BLaER1 (cell line): ENCODE results near the gene SCAPER.

Source experiments
- H3K27ac ChIP-seq: shearing (Covaris generic); formaldehyde crosslinking; 2 replicates; pipeline ENCODE4 v1.8.1; 2022
- H3K27me3 ChIP-seq: shearing (Covaris generic); formaldehyde crosslinking; 2 replicates; pipeline ENCODE4 v1.8.1; 2022
- H3K36me3 ChIP-seq: shearing (Covaris generic); formaldehyde crosslinking; 2 replicates; pipeline ENCODE4 v1.8.1; 2022
- H3K4me1 ChIP-seq: shearing (Covaris generic); formaldehyde crosslinking; 2 replicates; pipeline ENCODE4 v1.8.1; 2022
- H3K4me2 ChIP-seq: shearing (Covaris generic); formaldehyde crosslinking; 2 replicates; pipeline ENCODE4 v1.8.1; 2022
- H3K4me3 ChIP-seq: shearing (Covaris generic); formaldehyde crosslinking; 2 replicates; pipeline ENCODE4 v1.8.1; 2022
- H3K9ac ChIP-seq: shearing (Covaris generic); formaldehyde crosslinking; 2 replicates; pipeline ENCODE4 v1.8.1; 2022
- H3K9me3 ChIP-seq: shearing (Covaris generic); formaldehyde crosslinking; 2 replicates; pipeline ENCODE4 v1.8.1; 2022
- H4K20me1 ChIP-seq: shearing (Covaris generic); formaldehyde crosslinking; 2 replicates; pipeline ENCODE4 v1.8.1; 2022
- Cebpa-rat ChIP-seq: shearing (Covaris generic); IDR thresholded peaks from 2 replicates; pipeline ENCODE4 v1.8.1; 2022

SCAPER gene

GRCh38 chr15:76336254-76337058, 568.7 kb downstream of the SCAPER start, which contains the start of gene ISL2:
ISL2 (plus strand) TSS chr15:76336773; CDS start chr15:76336884, 111 bp downstream.
- TF ChIP-seq Cebpa-rat = no peak
- 0 out of 2 replicates have a peak within 1 kb of the TSS, but pooled peaks have one; percentile 5 for H3K4me3 ChIP-seq
- peaks cover 50% of the 10 kb centered on the region for H4K20me1 ChIP-seq
- H3K9ac ChIP-seq = no peak within 1 kb of the TSS
- H3K27me3 ChIP-seq = peaks cover 72% of the 10 kb centered on the region
- peak within 1 kb of the TSS; percentile 42 for H3K4me2 ChIP-seq
- H3K36me3 ChIP-seq = no peaks in the 10 kb centered on the region
- no peak within 1 kb of the TSS for H3K27ac ChIP-seq
- peaks cover 22% of the 10 kb centered on the region for H3K4me1 ChIP-seq
- peaks cover 9% of the 10 kb centered on the region; the same call in 1 of the 2 replicates for H3K9me3 ChIP-seq

GRCh38 chr15:76335307-76336253, 569.6 kb downstream of the SCAPER start:
- Histone ChIP-seq H3K9me3 (peaks cover 9% of the 10 kb centered on the region; the same call in 1 of the 2 replicates), H4K20me1 (peaks cover 42% of the 10 kb centered on the region), H3K4me1 (peaks cover 13% of the 10 kb centered on the region), H3K36me3 (no peaks in the 10 kb centered on the region), H3K9ac (no peak overlapping the region), H3K4me2 (peak overlapping the region; percentile 42; the same call in 1 of the 2 replicates), H3K27ac (no peak overlapping the region), H3K27me3 (peaks cover 63% of the 10 kb centered on the region), H3K4me3 (no peak overlapping the region)
- TF ChIP-seq Cebpa-rat = no peak

GRCh38 chr15:76334438-76335306, 570.5 kb downstream of the SCAPER start:
- Histone ChIP-seq H3K27ac (no peak overlapping the region), H3K4me3 (no peak overlapping the region), H3K4me1 (peaks cover 4% of the 10 kb centered on the region; the same call in 1 of the 2 replicates), H3K9ac (no peak overlapping the region), H3K4me2 (no peak overlapping the region), H3K27me3 (peaks cover 54% of the 10 kb centered on the region), H3K36me3 (no peaks in the 10 kb centered on the region), H4K20me1 (peaks cover 33% of the 10 kb centered on the region), H3K9me3 (peaks cover 9% of the 10 kb centered on the region; the same call in 1 of the 2 replicates)
- no peak for TF ChIP-seq Cebpa-rat

- no peak overlapping the region for H3K9ac ChIP-seq
- no peak for TF ChIP-seq Cebpa-rat
- peaks cover 46% of the 10 kb centered on the region for H3K27me3 ChIP-seq
- H3K4me1 ChIP-seq = no peaks in the 10 kb centered on the region
- H3K27ac ChIP-seq = no peak overlapping the region
- H4K20me1 ChIP-seq = peaks cover 25% of the 10 kb centered on the region
- no peak overlapping the region for H3K4me3 ChIP-seq
- no peaks in the 10 kb centered on the region for H3K36me3 ChIP-seq
- no peak overlapping the region for H3K4me2 ChIP-seq
- H3K9me3 ChIP-seq = peaks cover 9% of the 10 kb centered on the region; the same call in 1 of the 2 replicates
Observed at GRCh38 chr15:76333720-76334437, 571.3 kb downstream of the SCAPER start.

GRCh38 chr15:76333309-76333708, 571.8 kb downstream of the SCAPER start:
- no peak for TF ChIP-seq Cebpa-rat
- Histone ChIP-seq H3K36me3 (no peaks in the 10 kb centered on the region), H3K27me3 (peaks cover 41% of the 10 kb centered on the region), H3K9ac (no peak overlapping the region), H3K4me1 (no peaks in the 10 kb centered on the region), H3K9me3 (peaks cover 9% of the 10 kb centered on the region; the same call in 1 of the 2 replicates), H3K4me2 (no peak overlapping the region), H3K27ac (no peak overlapping the region), H3K4me3 (no peak overlapping the region), H4K20me1 (peaks cover 19% of the 10 kb centered on the region)

- H4K20me1 ChIP-seq = peaks cover 14% of the 10 kb centered on the region
- no peaks in the 10 kb centered on the region for H3K4me1 ChIP-seq
- peaks cover 35% of the 10 kb centered on the region for H3K27me3 ChIP-seq
- no peak overlapping the region for H3K4me2 ChIP-seq
- no peak overlapping the region for H3K27ac ChIP-seq
- H3K4me3 ChIP-seq = no peak overlapping the region
- peaks cover 9% of the 10 kb centered on the region; the same call in 1 of the 2 replicates for H3K9me3 ChIP-seq
- TF ChIP-seq Cebpa-rat = no peak
- H3K36me3 ChIP-seq = no peaks in the 10 kb centered on the region
- H3K9ac ChIP-seq = no peak overlapping the region
Observed at GRCh38 chr15:76332796-76333195, 572.3 kb downstream of the SCAPER start.

GRCh38 chr15:76330080-76330680, 575.0 kb downstream of the SCAPER start:
- H3K27ac ChIP-seq = no peak overlapping the region
- H3K9me3 ChIP-seq = peaks cover 5% of the 10 kb centered on the region; the same call in 1 of the 2 replicates
- no peaks in the 10 kb centered on the region for H3K36me3 ChIP-seq
- H4K20me1 ChIP-seq = no peaks in the 10 kb centered on the region; the same call in 1 of the 2 replicates
- no peaks in the 10 kb centered on the region for H3K4me1 ChIP-seq
- no peak overlapping the region for H3K4me3 ChIP-seq
- H3K4me2 ChIP-seq = no peak overlapping the region
- peaks cover 9% of the 10 kb centered on the region for H3K27me3 ChIP-seq
- TF ChIP-seq Cebpa-rat = no peak
- no peak overlapping the region for H3K9ac ChIP-seq

- H3K27me3 ChIP-seq = no peaks in the 10 kb centered on the region
- H3K4me3 ChIP-seq = no peak overlapping the region
- no peak overlapping the region for H3K4me2 ChIP-seq
- no peak overlapping the region for H3K9ac ChIP-seq
- H3K4me1 ChIP-seq = no peaks in the 10 kb centered on the region
- TF ChIP-seq Cebpa-rat = no peak
- no peaks in the 10 kb centered on the region for H3K36me3 ChIP-seq
- no peaks in the 10 kb centered on the region for H3K9me3 ChIP-seq
- no peaks in the 10 kb centered on the region for H4K20me1 ChIP-seq
- H3K27ac ChIP-seq = no peak overlapping the region
Observed at GRCh38 chr15:76328958-76329357, 576.2 kb downstream of the SCAPER start.
